Measurements from ENCODE around the gene ISLR.
A peak's percentile ranks its signal among the peaks of the same experiment; 100 is the strongest.
"Not testable (repeated sequence)": the region's sequence is repeated elsewhere in the genome, so short reads cannot be mapped to it uniquely, and the experiment has no call there.

Gene ISLR

GRCh38 chr15:74155766-74156417, 17.6 kb upstream of the ISLR start:
- no peak for DNase-seq (ENCODE audit: low read depth)
- H3K4me3 ChIP-seq (replicated peaks; ENCODE audit: low read depth, low read length), result no peak overlapping the region
- TF ChIP-seq CTCF (IDR thresholded peaks at IDR 0.05; ENCODE audit: low read length, missing control alignments), result no peak

GRCh38 chr15:74156678-74157411, 16.7 kb upstream of the ISLR start:
- peak; percentile 47 for DNase-seq (ENCODE audit: low read depth)
- no peak overlapping the region for H3K4me3 ChIP-seq (replicated peaks; ENCODE audit: low read depth, low read length)
- no peak for TF ChIP-seq CTCF (IDR thresholded peaks at IDR 0.05; ENCODE audit: low read length, missing control alignments)

GRCh38 chr15:74157868-74158827, 15.4 kb upstream of the ISLR start:
- TF ChIP-seq CTCF (IDR thresholded peaks at IDR 0.05; ENCODE audit: low read length, missing control alignments), result no peak
- H3K4me3 ChIP-seq (replicated peaks; ENCODE audit: low read depth, low read length), result no peak overlapping the region
- no peak for DNase-seq (ENCODE audit: low read depth)

GRCh38 chr15:74158855-74159650, 14.5 kb upstream of the ISLR start:
- H3K4me3 ChIP-seq (replicated peaks; ENCODE audit: low read depth, low read length), result no peak overlapping the region
- DNase-seq (ENCODE audit: low read depth), result no peak
- no peak for TF ChIP-seq CTCF (IDR thresholded peaks at IDR 0.05; ENCODE audit: low read length, missing control alignments)

GRCh38 chr15:74159773-74160172, 13.7 kb upstream of the ISLR start:
- TF ChIP-seq CTCF (IDR thresholded peaks at IDR 0.05; ENCODE audit: low read length, missing control alignments), result no peak
- no peak overlapping the region for H3K4me3 ChIP-seq (replicated peaks; ENCODE audit: low read depth, low read length)
- DNase-seq (ENCODE audit: low read depth), result no peak

- H3K4me3 ChIP-seq (replicated peaks; ENCODE audit: low read depth, low read length); DNase-seq (ENCODE audit: low read depth): not testable (repeated sequence)
Measured at GRCh38 chr15:74160390-74160789, 13.1 kb upstream of the ISLR start.

- not testable (repeated sequence) for H3K4me3 ChIP-seq (replicated peaks; ENCODE audit: low read depth, low read length); DNase-seq (ENCODE audit: low read depth)
Measured at GRCh38 chr15:74162195-74162536, 11.3 kb upstream of the ISLR start.

All from fibroblast of pulmonary artery (primary cell).